Renal pelvis (tissue), 4 donors: ENCODE measurements around the gene COL2A1. TPM values are rescaled to one million over a fixed set of nuclear protein-coding genes. Genes with fewer than 3 reads are reported as not detected.
A peak's percentile ranks its signal among the peaks of the same experiment; 100 is the strongest.

Source experiments
- DNase-seq: peaks from one replicate; pipeline ENCODE4 v3.0.0-alpha.2; 2013
- polyA plus RNA-seq, 3 donors: library from polyadenylated mRNA; unstranded; fragments of 120-200 nt; gene quantifications; one replicate each; pipeline ENCODE4 v1.2.1, GENCODE V29; 2013; ENCODE audit not compliant: insufficient read length in 3 of 3

COL2A1 gene
- polyA plus RNA-seq, 3 donors = 33.7 to 60.3 (median 57.9) TPM

GRCh38 chr12:48032597-48032996 is 28.3 kb upstream of the COL2A1 start:
- DNase-seq = no peak

- DNase-seq = no peak
These were observed 27.1 kb upstream of the COL2A1 start for GRCh38 chr12:48031135-48031960.

GRCh38 chr12:48030173-48030650 is 25.9 kb upstream of the COL2A1 start:
- no peak for DNase-seq

- DNase-seq = no peak
These were observed 25.4 kb upstream of the COL2A1 start for GRCh38 chr12:48029491-48030172.

DNA sequence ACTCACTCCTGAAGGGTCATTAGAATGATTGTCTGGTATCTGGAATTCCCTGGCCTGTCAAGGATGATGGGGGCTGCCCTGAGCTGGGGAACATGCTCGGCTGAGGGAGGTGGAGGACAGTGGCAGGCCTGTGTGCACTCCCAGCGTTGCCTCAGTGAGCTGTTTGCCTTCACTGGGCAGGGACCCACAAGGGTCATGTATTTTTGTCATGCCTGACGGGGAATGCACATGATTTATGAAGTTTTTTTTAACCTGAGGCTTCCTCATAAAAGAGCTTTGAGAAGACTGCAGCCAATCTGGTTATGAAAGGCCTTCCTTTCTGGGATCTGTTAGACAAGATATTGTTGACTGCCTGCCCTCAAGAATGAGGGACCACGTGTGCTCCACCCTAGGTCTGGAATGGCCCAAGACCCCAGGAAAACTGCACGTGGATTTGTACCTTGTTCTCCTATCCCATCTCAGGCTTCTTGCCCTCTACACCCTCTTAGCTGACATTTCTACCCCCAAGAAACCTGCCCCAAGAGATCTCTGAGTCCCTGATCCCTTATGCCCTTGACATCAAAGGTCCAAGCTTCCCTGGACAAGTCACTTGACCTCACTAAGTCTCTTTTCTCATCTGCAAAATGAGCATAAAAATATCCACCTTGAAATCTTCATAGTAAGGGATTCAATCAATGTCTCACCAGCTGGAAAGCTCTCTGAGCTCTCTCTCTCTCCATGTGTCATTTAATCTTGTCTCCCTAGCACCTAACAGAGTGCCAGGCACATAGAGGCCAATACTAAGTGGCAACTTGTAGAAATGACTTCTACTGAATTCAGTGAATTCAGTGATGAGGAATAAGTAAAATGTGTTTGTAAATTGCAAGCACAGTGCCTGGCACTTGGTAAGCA is 24.5 kb upstream of the COL2A1 start:
- DNase-seq = peak; percentile 59

DNA sequence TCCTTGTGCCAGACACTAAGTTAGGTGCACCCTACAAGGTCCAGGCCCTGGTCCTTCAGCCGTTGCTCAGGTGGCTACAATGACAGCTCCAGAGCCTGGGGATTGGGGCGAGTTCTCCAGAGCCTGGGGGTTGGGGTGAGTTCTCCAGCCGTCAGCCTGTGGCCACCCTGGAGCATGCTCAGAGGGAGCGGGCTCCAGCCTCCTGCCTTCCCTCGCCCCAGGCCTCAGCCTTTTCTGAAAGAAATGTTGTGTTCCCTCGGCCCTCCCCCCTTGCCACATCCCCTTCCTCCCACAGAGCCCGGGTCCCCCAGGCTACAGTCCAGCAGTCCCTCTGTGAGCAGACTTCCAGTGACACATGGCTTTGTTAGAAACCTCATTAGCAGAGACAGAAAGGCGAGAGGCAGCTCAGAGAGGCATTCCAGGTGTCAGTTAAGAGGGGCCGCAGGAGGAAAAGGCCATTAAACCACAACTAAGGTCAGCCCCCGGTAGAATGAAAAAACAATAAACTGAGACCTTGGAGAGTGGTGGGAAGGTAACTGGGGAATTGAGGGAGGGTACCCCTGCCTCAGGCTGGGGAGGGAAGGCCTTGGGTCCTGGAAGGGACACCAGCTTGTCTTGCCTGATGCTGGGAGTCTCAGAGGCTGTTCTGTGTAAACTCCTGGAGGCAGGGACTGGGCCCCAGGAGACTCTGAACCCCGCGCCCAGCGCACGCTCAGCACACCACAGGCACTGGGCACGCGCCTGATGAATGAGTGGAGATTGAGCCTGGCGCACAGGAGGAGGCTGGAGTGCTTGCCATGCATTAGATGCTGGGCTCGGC is 23.1 kb upstream of the COL2A1 start:
- no peak for DNase-seq

GRCh38 chr12:48026060-48026827 is 22.0 kb upstream of the COL2A1 start:
- no peak for DNase-seq

DNA sequence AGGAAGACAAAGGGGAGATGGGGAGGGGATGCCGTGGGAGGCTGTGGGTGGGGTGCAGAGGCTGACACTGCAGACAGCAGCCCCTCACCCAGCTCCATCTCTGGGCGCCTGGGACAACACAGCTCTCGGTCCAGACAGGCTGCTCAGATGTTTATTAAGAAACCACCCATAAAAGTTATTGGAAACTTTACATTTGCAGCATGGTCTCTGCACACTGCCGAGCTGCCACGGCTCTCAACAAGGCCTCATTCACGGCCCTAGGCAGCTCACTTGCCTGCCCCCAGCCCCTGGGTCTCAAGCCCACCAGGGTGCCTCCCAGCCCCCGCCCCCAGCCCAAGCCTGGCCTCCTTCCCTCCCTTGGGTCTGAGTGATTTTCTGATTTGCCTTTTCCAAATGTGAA is 21.0 kb upstream of the COL2A1 start:
- DNase-seq = no peak

GRCh38 chr12:48024735-48025134 is 20.5 kb upstream of the COL2A1 start:
- DNase-seq = no peak

DNA sequence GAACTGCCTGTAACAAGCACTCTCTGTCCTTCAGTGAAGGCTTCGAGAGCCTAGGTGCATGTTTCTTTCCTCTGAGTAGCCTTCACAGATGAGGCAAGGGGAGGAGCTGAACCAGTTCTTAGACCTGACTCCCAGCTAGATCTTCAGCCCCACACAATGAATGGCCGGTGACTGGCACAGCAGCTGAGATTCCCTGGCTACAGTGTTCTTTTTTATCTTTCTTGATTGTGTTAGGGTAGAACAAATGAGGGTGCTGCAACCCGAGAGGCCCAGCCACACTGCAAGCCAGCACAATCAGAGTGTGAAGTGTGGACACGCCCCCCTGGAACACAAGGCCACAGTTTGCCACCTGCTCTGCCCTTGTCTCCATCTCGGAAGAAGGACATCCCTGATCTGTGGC is 19.1 kb upstream of the COL2A1 start:
- no peak for DNase-seq

DNA sequence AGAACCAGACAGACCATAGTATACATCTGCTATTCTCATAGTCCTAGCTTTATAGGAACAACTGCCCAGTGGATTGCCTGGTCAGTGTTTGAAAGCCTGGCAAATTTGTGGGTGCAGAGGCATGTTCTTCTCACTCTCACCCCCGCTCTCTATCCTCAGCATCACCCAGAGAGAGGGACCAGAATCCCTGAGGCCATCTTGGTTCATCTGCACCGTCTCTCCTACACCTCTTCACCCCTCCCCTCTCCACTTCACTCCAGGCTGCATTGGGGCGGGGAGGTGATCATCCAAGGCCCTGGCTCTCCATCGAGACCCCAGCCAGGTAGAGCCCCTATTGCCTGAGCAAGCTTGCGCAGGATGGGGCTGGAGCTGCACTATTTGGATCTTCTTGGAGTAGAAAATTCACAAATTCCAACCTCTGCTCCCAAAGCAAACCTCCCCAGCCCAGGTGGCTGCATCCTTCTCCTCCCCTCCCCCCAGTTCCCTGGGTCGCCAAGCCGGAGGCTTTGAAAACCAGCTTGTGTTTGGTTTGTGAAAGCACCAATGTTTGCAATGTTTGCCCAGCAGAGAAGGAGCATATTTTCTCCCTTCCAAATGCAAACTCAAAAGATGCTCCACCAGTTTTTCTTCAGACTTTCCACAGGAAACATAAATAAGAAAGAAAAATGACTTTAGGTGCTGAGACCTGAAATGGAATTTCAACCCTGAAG is 18.6 kb upstream of the COL2A1 start:
- DNase-seq = no peak

DNA sequence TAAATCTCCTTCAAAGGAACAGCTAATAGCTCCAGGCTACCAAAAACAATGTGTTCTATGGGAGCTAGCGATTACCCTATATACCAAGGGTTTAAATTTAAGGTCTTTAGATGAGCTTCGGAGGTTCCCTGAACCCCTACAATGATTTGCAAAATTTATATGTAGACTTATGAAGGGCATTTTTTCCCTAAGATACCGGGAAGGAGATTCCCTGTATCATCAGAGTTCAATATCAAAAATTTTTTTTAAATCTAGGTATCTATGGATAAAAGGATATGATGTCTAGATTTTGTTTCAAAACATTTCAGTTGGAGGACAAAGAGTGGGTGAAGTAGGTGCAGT is 17.9 kb upstream of the COL2A1 start:
- no peak for DNase-seq

GRCh38 chr12:48021485-48022179 is 17.4 kb upstream of the COL2A1 start:
- no peak for DNase-seq

GRCh38 chr12:48019639-48020265 is 15.5 kb upstream of the COL2A1 start:
- no peak for DNase-seq

GRCh38 chr12:48018618-48018995 is 14.3 kb upstream of the COL2A1 start:
- DNase-seq = no peak

DNA sequence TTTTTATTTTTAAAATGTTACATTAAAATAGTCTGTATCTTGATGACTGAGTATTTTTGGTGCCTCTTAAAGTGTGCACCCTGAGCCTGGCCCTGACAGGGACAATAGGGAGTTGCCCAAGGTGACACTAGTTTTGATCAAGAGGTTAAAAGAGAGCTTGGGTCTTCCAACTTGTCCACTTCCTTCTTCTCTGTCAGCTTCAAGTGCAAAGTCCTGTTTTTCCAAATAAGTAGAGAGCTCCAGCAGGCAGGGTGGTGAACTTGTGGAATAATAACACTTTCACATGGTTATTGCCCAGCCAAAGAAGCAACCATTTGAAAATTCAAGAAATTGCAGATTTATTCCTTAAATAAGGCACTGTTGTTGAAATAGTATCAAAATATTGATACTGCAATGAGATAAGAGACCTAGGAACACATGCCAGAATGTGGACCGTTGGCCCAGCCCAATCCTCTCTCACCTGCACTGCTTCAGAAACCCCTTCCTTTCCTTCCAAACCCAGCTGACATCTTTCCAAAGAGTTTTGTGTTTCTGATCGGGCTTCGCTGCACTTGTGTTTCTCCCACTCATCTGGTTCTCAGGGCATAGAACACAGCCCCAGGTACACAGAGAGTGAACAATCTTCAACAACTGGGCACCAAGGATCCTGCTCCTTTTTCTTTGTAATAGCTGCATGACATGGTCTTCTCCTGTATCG is 13.8 kb upstream of the COL2A1 start:
- DNase-seq = no peak

- no peak for DNase-seq
These were observed 13.2 kb upstream of the COL2A1 start for GRCh38 chr12:48017496-48017895.

DNA sequence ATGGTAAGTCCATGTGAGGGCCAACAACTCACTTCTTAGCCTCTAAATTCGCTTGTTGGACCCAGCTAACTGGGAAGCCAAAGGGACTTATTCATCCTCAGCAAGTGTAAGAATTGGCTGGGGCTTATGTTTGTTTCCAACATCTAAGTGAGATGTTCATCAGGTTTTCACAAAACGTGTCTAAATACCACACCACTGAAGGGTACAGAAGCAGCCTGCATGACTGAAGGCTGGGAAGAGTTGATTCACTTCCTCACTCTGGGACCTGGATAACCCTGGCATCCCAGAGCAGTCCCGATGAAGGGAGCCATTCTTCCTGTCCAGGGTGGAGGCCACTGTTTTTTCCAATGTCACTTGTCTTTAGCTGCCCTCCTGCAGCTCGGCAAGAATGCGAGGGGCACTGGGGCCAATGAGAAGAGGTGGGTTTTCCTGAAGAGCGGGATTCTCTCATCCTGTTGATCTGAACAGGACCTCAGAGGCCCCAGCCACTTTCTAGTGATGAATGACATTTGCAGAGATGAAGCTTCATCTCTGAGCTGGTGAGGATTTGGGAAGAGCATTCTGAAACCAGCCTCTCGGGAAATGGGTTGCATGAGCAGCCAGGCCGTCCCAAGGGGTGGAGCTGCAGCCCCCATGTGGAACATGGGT is 12.2 kb upstream of the COL2A1 start:
- no peak for DNase-seq
